HS-5 (cell line): ENCODE data around the gene ARVCF.

Experiments
- DNase-seq: peaks from one replicate; pipeline ENCODE4 v3.0.0-alpha.2; 2012; ENCODE audit warnings: low read depth

Gene ARVCF

GRCh38 chr22:20031732-20032406 lies 15.2 kb upstream of the ARVCF start:
- no peak for DNase-seq

DNA sequence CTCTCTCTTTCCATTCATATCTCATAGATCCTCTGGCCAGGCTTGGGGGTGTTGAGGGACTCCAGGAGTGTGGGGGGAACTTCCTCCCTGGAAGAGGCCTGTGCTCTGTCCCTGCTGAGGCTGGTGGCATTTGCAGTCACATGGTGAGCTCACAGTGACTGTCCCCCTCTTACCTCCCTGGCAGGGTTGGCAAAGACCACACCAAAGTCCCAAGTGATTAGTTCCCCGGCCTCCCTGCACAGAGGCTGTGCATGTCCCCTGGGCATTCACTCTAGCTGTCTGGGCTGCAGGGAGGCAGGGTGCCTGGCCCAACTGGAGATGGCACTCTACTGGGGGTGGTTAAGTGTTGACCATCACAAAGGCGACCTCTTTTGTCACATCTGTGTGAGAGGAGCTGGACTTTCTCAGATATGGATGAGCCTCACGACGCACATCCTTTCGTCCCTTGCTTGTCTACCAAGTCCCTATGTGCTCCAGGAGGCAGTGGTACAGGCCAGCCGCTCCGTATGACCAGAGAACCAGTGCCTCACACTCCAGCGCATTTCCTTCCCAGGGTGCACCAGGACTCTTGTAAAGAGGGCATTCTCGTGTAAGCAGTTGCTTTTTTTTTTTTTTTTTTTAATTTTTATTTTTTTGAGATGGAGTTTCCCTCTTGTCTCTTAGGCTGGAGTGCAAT lies 13.1 kb upstream of the ARVCF start:
- no peak for DNase-seq

DNA sequence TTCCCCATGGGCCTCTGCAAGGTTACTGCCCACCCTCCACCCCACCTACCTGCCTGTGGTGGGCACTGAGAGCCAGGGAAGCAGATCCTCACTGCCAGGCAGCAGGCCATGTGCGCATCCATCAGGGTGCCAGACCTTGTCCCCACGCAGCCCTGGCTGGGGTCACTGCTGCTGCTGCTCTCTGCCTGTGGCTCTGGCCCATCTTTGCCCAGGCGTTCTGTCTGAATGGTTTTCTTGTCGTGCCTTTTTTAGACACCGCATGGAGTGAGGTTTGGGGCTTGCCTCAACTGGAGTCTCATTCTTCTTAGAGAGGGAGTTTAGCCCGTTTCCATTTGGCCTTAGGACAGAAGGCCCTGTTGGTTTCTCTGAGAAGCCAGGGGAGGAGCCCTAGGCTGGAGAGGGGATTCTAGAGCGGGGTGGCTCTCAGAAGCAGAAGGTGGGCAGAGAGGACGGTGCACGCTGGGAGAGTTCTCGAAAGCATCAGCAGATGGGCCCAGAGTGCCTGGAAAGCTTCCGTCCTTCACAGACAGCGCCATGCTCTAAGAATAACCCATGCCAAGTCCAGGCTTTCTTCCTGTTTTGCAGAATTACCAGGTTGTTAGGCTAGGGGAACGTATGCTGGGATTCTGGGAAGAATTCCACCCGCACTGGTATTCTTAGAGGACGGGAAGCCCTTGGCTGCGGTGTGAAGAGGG lies 12.4 kb upstream of the ARVCF start:
- DNase-seq: no peak

GRCh38 chr22:20027966-20028854 lies 11.6 kb upstream of the ARVCF start:
- no peak for DNase-seq

- no peak for DNase-seq
Measured at GRCh38 chr22:20026996-20027601, 10.5 kb upstream of the ARVCF start.

DNA sequence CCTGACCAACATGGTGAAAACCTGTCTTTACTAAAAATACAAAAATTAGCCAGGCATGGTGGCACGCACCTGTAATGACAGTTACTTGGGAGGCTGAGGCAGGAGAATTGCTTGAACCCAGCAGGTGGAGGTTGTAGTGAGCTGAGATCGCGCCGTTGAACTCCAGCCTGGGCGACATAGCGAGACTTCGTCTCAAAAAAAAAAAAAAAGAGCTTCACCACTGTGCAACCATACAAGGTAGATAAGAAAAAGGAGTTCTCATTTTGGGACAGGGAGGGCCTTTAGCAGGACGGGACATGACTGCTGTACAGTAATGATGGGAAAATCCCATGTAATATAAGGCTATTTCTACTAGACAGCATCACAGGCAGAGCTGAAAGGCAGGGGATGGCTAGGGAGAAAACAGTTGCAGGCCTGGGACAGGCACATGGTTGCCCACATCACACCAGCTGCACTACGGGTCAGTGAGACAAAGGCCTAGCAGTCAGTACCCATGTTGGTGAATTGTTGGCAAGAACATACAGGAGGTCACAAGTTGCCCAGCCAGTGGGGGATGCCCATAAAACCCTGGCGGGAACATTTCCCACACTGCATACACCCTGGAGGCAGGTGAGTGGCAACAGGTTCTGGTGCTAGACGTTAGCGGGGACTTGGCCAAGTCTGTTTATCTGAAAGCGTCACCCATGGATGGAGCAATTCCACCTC lies 9.7 kb upstream of the ARVCF start:
- no peak for DNase-seq

DNA sequence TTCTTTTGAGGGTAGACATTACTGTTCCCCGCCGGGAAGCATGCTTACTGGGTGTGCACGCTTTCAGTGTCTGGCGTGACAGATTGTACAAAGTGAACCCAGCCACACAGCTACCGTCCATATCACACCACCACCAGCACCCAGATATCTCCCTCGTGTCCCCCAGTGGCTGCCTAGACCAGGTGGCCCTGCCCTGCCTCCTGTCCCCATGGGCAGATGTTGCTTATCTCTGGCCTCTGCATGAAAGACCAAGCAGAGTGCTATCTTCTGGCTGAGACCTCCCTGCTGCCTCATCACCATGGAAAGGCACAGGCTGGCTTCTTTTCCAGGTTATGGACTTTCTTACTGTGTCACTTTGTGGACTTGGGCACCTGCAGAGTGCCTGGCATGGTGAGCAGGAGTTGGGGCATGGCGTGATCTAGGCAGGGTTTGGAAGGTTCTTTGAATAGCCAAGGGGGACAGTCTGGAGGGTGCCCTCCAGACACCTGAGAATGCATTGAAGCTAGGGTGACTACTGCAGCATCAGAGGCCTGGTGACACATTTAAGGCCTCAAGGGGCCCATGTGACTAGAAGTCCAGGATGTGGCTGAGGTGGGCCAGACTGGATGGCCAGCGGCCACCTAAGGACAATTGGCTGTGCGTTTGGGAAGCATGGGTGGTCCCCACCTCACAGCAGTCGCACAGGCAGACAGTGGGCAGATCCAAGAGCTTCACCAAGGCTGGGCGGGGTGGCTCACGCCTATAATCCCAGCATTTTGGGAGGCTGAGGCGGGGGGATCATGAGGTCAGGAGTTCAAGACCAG lies 9.0 kb upstream of the ARVCF start:
- DNase-seq: no peak

- DNase-seq: no peak
Measured at GRCh38 chr22:20024650-20025397, 8.2 kb upstream of the ARVCF start.

DNA sequence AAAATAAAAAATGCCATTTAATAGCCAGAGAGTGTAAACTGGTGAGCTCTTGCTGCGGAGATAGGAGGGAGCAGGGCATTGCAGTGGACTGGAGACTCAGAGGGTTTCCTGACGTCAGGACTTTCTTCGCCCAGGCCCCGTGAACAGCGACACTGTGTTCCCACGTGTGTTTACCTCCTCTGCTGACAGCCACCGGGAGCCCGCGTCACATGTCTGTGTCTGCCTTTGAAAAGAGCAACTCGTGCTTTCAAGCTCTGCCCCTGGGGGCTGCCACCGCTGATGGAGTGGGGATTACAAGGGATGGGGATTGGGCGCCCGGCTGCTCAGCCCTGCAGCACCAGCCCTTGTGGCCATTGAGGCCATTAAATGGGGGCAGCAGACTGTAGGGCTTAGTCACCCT lies 7.6 kb upstream of the ARVCF start:
- no peak for DNase-seq

DNA sequence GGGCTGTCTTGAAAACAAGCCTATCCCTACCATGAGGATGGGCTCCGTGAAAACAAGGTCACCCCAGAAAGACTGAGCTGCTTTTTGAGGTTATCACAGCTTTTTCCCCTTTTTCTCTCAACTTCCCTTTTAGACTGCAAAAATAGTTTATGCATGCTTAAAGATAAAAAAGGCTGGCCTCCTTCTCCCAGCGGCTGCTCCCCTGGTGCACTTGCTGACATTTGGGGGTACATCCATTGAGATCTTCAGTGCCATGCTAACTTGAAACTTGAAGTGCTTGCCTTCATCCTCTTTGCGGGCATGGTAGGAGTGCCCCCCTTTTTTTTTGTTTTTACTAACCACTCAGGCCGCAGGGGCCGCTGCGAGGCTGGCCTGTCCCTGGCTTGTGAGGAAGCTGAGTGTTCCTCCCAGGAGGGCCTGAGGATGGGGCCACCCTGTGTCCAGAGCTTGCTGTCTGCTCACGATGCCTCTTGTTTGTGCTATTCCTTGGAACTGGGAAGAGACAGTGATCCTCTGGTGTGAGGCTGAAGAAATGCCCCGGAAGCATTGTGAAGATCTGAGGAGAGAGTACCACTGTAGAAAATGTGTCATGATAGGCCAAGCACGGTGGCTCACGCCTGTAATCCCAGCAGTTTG lies 6.5 kb upstream of the ARVCF start:
- no peak for DNase-seq

- no peak for DNase-seq
Measured at GRCh38 chr22:20022231-20022977, 5.8 kb upstream of the ARVCF start.

DNA sequence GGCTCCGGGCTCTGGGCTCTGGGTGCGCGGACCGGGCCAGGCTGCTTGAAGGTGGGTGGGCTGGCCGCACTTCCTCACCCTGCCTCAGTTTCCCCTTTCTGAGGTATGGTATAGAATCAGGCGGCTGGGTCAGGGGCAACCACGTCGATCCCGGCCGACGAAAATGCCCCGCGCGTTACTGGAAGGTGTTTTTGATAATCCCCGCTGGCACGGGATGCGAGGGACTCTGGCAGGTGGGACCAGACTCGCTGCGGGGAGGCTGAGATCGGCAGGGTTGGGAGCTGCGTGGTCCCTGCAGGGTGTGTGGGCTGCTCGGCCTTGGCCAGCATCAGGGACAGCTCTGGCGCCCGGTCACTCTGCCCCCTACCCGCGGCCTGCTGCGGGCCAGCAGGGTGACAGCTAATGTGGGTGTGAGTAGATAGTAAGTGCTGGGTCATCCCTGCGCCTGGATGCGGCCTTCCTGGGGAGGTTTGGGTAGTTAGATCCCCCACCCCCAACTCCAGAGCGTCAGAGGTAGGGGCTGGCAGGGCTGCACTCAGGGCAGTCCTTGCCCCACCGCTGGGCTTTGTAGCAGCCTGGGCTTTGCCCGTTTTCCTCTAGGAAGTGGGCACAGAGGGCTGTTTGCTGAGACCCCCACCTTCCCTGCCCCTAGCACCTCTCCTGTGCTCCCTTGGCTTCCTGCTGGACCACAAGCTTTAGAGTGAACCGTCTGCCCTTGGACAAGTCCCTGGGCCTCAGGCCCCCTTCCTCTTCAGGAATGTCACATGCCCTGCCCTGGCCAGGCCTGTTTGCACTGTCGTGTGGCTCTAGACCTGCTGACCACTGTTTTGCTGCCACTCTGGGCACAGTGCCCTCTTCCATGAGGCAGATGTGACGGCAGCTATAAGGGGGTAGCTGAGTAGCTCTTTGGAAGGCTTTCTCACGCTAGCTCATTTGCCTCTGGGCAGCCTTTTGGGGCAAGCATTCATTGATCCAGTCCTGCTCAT lies 4.9 kb upstream of the ARVCF start:
- DNase-seq: no peak

DNA sequence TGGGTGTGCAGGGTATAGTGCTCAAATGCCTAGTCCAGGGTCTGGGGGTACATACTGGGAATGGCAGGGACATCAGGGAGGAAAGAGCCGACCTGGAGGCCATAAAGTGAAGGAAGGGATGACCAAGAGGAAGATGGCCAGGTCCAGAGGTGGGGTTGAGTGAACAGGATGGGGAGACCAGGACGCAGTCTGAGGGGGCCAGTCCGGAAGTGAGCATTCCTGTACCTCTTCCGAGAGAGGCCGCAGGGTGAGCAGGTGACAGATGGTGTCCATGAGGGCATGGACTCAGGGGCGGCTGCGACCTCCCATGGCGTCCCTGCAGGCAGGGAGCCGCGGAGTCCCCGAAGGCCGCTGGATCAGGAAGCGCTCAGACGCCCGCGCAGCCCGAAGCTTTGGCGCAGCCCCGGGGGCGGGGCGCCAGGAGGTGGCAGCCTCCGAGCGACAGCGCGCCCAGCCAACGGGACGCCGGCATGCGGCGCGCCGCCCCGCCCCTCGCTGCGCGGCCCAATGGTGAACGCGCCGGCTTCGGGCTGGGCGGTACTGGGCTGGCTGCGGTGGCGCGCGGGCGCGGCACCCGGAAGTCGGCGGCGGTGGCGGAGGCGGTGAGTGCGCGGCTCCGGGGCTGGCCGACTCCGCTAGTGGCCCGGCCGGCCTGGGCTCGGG lies 4.0 kb upstream of the ARVCF start, which contains the start of gene TANGO2:
Gene TANGO2 (plus strand): TSS at position 578 of the 663 bp plus-strand sequence. CDS start 15,689 bp downstream, outside the sequence.
- peak; percentile 45 for DNase-seq

DNA sequence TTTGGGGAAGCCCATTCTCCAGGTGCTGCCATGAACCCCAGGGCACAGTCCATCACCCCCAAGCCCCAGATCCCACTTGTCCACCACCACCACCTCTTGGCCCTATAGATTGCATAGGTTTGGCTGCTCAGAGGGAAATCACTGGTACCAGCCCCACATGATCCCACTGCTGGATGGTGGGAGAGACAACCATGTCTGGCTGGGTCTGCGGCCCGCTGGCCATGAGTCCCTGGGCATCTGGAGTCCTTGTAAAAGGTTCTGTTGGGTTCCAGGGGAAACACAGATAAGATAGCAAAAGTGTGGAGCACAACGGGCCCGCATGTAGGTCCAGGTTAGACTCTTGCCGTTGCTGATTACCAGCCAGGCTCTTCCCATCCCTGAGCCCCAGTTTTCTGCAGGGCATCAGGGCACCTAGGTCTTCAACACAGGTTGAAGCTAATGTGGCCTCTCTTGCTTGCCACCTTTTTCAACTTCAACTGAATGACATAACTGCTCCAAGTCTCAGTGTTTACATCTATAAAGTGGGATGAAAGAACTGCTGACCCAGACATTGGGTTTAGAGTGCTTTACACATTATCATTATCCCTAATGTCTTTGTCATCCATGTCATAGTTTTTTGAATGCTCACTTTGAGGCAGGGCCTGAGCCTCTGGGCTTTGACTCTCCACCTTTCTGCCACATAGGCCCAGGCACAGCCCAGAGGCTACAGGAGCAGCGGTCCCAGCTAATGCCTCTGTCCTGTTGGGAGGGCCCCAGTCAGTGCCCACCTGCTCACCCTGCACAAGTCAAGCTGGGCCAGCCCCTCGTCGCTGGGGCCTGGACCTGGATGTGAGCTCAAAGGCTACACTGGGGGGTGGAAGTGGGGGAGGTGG lies 3.3 kb upstream of the ARVCF start:
- DNase-seq: no peak

DNA sequence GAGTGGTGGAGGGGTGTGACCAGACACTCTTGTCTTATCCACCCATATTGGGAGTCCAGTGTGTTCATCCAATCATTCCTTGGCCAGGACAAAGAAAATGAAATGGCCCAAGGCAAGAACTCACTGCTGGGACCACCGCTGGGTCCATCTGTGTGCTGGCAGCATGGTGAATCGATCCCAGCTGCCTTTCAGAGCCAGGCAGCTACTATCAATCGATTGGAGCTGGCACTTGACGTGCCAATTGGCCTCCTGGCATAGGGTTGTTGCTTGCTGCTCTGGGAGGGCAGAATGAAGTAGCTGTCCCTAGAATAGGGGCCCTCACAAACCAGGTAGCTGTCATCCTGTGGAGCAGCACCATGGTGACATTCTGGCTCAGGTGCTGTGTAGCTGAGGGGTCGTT lies 1.4 kb upstream of the ARVCF start:
- DNase-seq: no peak

- no peak for DNase-seq
Measured at GRCh38 chr22:20017622-20017958, 967 bp upstream of the ARVCF start.
